22Rv1 (cell line): ENCODE results near the gene C17orf50.

Source experiments
- H3K27ac ChIP-seq: fragments of 450-650 bp; 2 replicates; pipeline ENCODE4 v1.5.1; 2017
- CTCF ChIP-seq: fragments of 450-650 bp; IDR thresholded peaks from 2 replicates; pipeline ENCODE4 v1.5.1; 2017; ENCODE audit warnings: mild to moderate bottlenecking
- ZFX ChIP-seq: fragments of 450-650 bp; IDR thresholded peaks from 2 replicates; pipeline ENCODE4 v1.6.1; 2017; ENCODE audit warnings: antibody characterized with exemption, borderline replicate concordance

C17orf50 gene

GRCh38 chr17:35765756-35766488 lies 5.2 kb downstream of the C17orf50 start:
- no peak for TF ChIP-seq CTCF
- no peak for TF ChIP-seq ZFX
- no peak overlapping the region for H3K27ac ChIP-seq

- H3K27ac ChIP-seq = no peak overlapping the region
- TF ChIP-seq ZFX (no peak), CTCF (no peak)
Measured at GRCh38 chr17:35766489-35766877, 5.8 kb downstream of the C17orf50 start.

- TF ChIP-seq ZFX (no peak), CTCF (peak; percentile 82)
- H3K27ac ChIP-seq = no peak overlapping the region
Measured at GRCh38 chr17:35766903-35767510, 6.3 kb downstream of the C17orf50 start.

- H3K27ac ChIP-seq = no peak overlapping the region
- TF ChIP-seq CTCF (no peak), ZFX (no peak)
Measured at GRCh38 chr17:35768797-35769196, 8.1 kb downstream of the C17orf50 start.

- peak; percentile 84 for TF ChIP-seq CTCF
- no peak for TF ChIP-seq ZFX
- H3K27ac ChIP-seq = no peak overlapping the region
Measured at GRCh38 chr17:35769895-35770486, 9.3 kb downstream of the C17orf50 start.

- no peak overlapping the region for H3K27ac ChIP-seq
- TF ChIP-seq CTCF (no peak), ZFX (no peak)
Measured at GRCh38 chr17:35773129-35773528, 12.4 kb downstream of the C17orf50 start.
